ENCODE measurements around the gene RASGRP3.

The RASGRP3 gene

GRCh38 chr2:33443274-33443829, 33.1 kb upstream of the RASGRP3 start:
- no peak for TF ChIP-seq CTCF (conservative IDR thresholded peaks at IDR 0.05; ENCODE audit: low read depth, low read length)
- no peak for DNase-seq (ENCODE audit: low read depth)
- no peak overlapping the region for H3K4me3 ChIP-seq (ENCODE audit: low read length)

- no peak for DNase-seq (ENCODE audit: low read depth)
- no peak for TF ChIP-seq CTCF (conservative IDR thresholded peaks at IDR 0.05; ENCODE audit: low read depth, low read length)
- H3K4me3 ChIP-seq (ENCODE audit: low read length), result no peak overlapping the region
Measured at GRCh38 chr2:33444967-33445366, 31.5 kb upstream of the RASGRP3 start.

- DNase-seq (ENCODE audit: low read depth), result no peak
- TF ChIP-seq CTCF (conservative IDR thresholded peaks at IDR 0.05; ENCODE audit: low read depth, low read length), result no peak
- no peak overlapping the region for H3K4me3 ChIP-seq (ENCODE audit: low read length)
Measured at GRCh38 chr2:33448220-33448899, 28.1 kb upstream of the RASGRP3 start.

- no peak for DNase-seq (ENCODE audit: low read depth)
- no peak overlapping the region for H3K4me3 ChIP-seq (ENCODE audit: low read length)
- no peak for TF ChIP-seq CTCF (conservative IDR thresholded peaks at IDR 0.05; ENCODE audit: low read depth, low read length)
Measured at GRCh38 chr2:33451214-33451613, 25.2 kb upstream of the RASGRP3 start.

GRCh38 chr2:33451825-33452224, 24.6 kb upstream of the RASGRP3 start:
- DNase-seq (ENCODE audit: low read depth), result no peak
- H3K4me3 ChIP-seq (ENCODE audit: low read length), result no peak overlapping the region
- no peak for TF ChIP-seq CTCF (conservative IDR thresholded peaks at IDR 0.05; ENCODE audit: low read depth, low read length)

- H3K4me3 ChIP-seq (ENCODE audit: low read length), result no peak overlapping the region
- no peak for DNase-seq (ENCODE audit: low read depth)
- no peak for TF ChIP-seq CTCF (conservative IDR thresholded peaks at IDR 0.05; ENCODE audit: low read depth, low read length)
Measured at GRCh38 chr2:33452545-33452944, 23.9 kb upstream of the RASGRP3 start.

- no peak overlapping the region for H3K4me3 ChIP-seq (ENCODE audit: low read length)
- TF ChIP-seq CTCF (conservative IDR thresholded peaks at IDR 0.05; ENCODE audit: low read depth, low read length), result no peak
- no peak for DNase-seq (ENCODE audit: low read depth)
Measured at GRCh38 chr2:33453905-33454479, 22.5 kb upstream of the RASGRP3 start.
